ENCODE data around the gene ZNF468.

DNA sequence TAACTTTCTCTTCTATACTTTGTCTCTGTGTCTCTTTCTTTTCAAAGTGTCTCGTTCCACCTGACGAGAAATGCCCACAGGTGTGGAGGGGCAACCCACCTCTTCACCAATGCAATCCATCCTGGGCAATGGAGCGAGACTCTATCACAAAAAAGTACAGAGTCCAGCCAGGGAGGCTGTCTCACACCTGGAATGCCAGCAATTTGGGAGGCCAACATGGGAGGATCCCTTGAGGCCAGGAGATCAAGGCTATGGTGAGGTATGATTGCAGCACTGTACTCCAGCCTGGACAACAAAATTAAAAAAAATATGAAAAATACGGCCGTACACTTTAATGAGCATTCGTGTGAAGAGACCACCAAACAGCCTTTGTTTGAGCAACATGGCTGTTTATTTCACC, 68.0 kb downstream of the ZNF468 start:
- TF ChIP-seq POLR2A (IDR thresholded peaks at IDR 0.05), result no peak
- TF ChIP-seq, protein P1, sequence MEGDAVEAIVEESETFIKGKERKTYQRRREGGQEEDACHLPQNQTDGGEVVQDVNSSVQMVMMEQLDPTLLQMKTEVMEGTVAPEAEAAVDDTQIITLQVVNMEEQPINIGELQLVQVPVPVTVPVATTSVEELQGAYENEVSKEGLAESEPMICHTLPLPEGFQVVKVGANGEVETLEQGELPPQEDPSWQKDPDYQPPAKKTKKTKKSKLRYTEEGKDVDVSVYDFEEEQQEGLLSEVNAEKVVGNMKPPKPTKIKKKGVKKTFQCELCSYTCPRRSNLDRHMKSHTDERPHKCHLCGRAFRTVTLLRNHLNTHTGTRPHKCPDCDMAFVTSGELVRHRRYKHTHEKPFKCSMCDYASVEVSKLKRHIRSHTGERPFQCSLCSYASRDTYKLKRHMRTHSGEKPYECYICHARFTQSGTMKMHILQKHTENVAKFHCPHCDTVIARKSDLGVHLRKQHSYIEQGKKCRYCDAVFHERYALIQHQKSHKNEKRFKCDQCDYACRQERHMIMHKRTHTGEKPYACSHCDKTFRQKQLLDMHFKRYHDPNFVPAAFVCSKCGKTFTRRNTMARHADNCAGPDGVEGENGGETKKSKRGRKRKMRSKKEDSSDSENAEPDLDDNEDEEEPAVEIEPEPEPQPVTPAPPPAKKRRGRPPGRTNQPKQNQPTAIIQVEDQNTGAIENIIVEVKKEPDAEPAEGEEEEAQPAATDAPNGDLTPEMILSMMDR (IDR thresholded peaks at IDR 0.05), result no peak

Data from sigmoid colon (tissue), 3 donors.